Measurements from ENCODE around the gene GGT5.

Gene GGT5

GRCh38 chr22:24231706-24232105 lies 13.2 kb downstream of the GGT5 start:
- Histone ChIP-seq H3K27me3 (no peaks in the 10 kb centered on the region), H3K27ac (no peak overlapping the region), H3K4me1 (ENCODE audit: control insufficient read depth in 1 of 2, insufficient read depth in 1 of 2, low read depth in 1 of 2, low read length in 1 of 2) (peaks cover 4 to 9% of the 10 kb centered on the region in 2 experiments), H3K4me3 (ENCODE audit: low read depth in 1 of 2, low read length in 1 of 2) (no peak overlapping the region), H3K36me3 (no peaks in the 10 kb centered on the region), H3K9me3 (no peaks in the 10 kb centered on the region)
- TF ChIP-seq CTCF (IDR thresholded peaks at IDR 0.05), result no peak

- Histone ChIP-seq H3K27ac (no peak overlapping the region), H3K27me3 (no peaks in the 10 kb centered on the region), H3K36me3 (no peaks in the 10 kb centered on the region), H3K4me1 (ENCODE audit: control insufficient read depth in 1 of 2, insufficient read depth in 1 of 2, low read depth in 1 of 2, low read length in 1 of 2) (peaks cover 4 to 9% of the 10 kb centered on the region in 2 experiments), H3K4me3 (ENCODE audit: low read depth in 1 of 2, low read length in 1 of 2) (no peak overlapping the region), H3K9me3 (no peaks in the 10 kb centered on the region)
- peak; percentile 82 for TF ChIP-seq CTCF (IDR thresholded peaks at IDR 0.05)
These were observed 13.8 kb downstream of the GGT5 start for GRCh38 chr22:24230911-24231656.

GRCh38 chr22:24225951-24226350 lies 18.9 kb downstream of the GGT5 start:
- Histone ChIP-seq H3K27me3 (no peaks in the 10 kb centered on the region), H3K27ac (no peak overlapping the region), H3K9me3 (no peaks in the 10 kb centered on the region), H3K4me3 (ENCODE audit: low read depth in 1 of 2, low read length in 1 of 2) (no peak overlapping the region), H3K36me3 (no peaks in the 10 kb centered on the region), H3K4me1 (ENCODE audit: control insufficient read depth in 1 of 2, insufficient read depth in 1 of 2, low read depth in 1 of 2, low read length in 1 of 2) (peaks cover 4 to 5% of the 10 kb centered on the region in 2 experiments)
- TF ChIP-seq CTCF (IDR thresholded peaks at IDR 0.05), result no peak

GRCh38 chr22:24225044-24225601 lies 19.8 kb downstream of the GGT5 start:
- Histone ChIP-seq H3K36me3 (no peaks in the 10 kb centered on the region), H3K27ac (no peak overlapping the region), H3K9me3 (no peaks in the 10 kb centered on the region), H3K27me3 (no peaks in the 10 kb centered on the region), H3K4me1 (ENCODE audit: control insufficient read depth in 1 of 2, insufficient read depth in 1 of 2, low read depth in 1 of 2, low read length in 1 of 2) (peaks cover 0 to 3% of the 10 kb centered on the region in 2 experiments), H3K4me3 (ENCODE audit: low read depth in 1 of 2, low read length in 1 of 2) (no peak overlapping the region)
- no peak for TF ChIP-seq CTCF (IDR thresholded peaks at IDR 0.05)

GRCh38 chr22:24224468-24224867 lies 20.4 kb downstream of the GGT5 start:
- Histone ChIP-seq H3K36me3 (no peaks in the 10 kb centered on the region), H3K9me3 (no peaks in the 10 kb centered on the region), H3K27me3 (no peaks in the 10 kb centered on the region), H3K4me1 (ENCODE audit: control insufficient read depth in 1 of 2, insufficient read depth in 1 of 2, low read depth in 1 of 2, low read length in 1 of 2) (peaks cover 0 to 3% of the 10 kb centered on the region in 2 experiments), H3K27ac (no peak overlapping the region), H3K4me3 (ENCODE audit: low read depth in 1 of 2, low read length in 1 of 2) (no peak overlapping the region)
- no peak for TF ChIP-seq CTCF (IDR thresholded peaks at IDR 0.05)
